Right lobe of liver (tissue), 4 donors: Measurements from ENCODE around the gene KCNA3.

Experiments used
- POLR2A ChIP-seq: fragments of 450-650 bp; IDR thresholded peaks from one replicate; pipeline ENCODE4 v1.6.1; 2017; ENCODE audit warnings: antibody characterized with exemption, mild to moderate bottlenecking
- TF ChIP-seq, protein P1 (sequence below), 4 donors: fragments of 200-600 bp in 3 of 4; fragments of 450-650 bp in 1 of 4; IDR thresholded peaks; one replicate each; pipeline versions ENCODE4 v1.5.1 to v1.8.0; 2016 to 2022; ENCODE audit warnings: antibody characterized with exemption in 4 of 4, mild to moderate bottlenecking in 2 of 4
- donor health status: DM: no; HTN: no; CAD: no.
- donor health status: DM: no; HTN: no; CAD: no.
- donor health status: DM: no; HTN: yes; CAD: no.

DNA sequence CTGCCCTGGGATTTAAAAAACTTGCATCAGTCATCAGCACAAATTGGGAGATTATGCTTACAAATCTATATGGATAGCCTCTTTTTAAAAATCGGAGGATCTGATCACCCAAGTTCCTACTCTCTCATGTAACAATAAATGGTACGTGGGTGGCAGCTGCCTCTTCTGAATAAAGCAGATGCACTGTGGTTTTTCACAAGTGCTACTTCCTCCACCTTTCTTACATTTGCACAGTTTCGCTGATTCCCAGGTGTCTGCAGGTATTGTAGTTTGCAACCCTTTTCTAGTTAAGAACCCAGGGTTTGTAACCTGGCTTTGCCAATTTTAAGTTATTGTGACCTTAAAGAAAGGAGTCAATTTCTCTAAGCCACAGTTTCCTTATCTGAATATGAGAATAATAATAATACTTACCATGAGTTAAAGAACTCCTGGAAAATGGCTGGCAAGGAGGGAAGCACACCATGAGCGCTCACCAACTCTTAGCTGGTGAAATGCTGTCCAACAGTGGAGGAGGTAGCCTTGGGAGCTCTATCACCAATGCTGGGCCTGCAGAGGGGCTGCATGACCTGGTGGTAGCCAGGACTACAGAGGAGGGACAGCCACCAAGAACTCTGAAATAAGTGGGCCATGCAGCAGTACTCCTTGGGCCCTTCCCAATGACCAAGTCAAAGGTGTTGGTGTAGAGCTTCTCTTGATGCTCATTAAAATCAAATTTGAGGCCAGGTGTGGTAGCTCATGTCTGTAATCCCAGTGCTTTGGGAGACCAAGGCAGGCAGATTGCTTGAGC, 38.4 kb downstream of the KCNA3 start:
- TF ChIP-seq, protein P1, sequence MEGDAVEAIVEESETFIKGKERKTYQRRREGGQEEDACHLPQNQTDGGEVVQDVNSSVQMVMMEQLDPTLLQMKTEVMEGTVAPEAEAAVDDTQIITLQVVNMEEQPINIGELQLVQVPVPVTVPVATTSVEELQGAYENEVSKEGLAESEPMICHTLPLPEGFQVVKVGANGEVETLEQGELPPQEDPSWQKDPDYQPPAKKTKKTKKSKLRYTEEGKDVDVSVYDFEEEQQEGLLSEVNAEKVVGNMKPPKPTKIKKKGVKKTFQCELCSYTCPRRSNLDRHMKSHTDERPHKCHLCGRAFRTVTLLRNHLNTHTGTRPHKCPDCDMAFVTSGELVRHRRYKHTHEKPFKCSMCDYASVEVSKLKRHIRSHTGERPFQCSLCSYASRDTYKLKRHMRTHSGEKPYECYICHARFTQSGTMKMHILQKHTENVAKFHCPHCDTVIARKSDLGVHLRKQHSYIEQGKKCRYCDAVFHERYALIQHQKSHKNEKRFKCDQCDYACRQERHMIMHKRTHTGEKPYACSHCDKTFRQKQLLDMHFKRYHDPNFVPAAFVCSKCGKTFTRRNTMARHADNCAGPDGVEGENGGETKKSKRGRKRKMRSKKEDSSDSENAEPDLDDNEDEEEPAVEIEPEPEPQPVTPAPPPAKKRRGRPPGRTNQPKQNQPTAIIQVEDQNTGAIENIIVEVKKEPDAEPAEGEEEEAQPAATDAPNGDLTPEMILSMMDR (IDR thresholded peaks at IDR 0.05), result no peak
- TF ChIP-seq POLR2A, result no peak
